SU-DHL-6 (cell line): Measurements from ENCODE around the gene EFCAB6.

Experiments used
- H2AFZ ChIP-seq: fragments of 200-600 bp; sonication (generic); 2 replicates; pipeline ENCODE4 v1.6.1; 2014; ENCODE audit warnings: low read depth, mild to moderate bottlenecking, moderate library complexity, mixed read lengths, antibody characterized with exemption, low read length; ENCODE audit not compliant: severe bottlenecking
- H3F3A ChIP-seq: fragments of 200-600 bp; shearing (Covaris generic); 2 replicates; pipeline ENCODE4 v1.6.0; 2016; ENCODE audit warnings: antibody characterized with exemption, mild to moderate bottlenecking; ENCODE audit not compliant: insufficient read depth
- H3K27ac ChIP-seq: fragments of 200-600 bp; sonication (generic); 2 replicates; pipeline ENCODE4 v1.5.1; 2016; ENCODE audit warnings: low read depth, mild to moderate bottlenecking, low read length, moderate library complexity, mixed read lengths
- H3K27me3 ChIP-seq: fragments of 200-600 bp; sonication (generic), shearing (Covaris generic); 2 replicates; pipeline ENCODE4 v1.6.0; 2014; ENCODE audit warnings: mild to moderate bottlenecking, low read length
- H3K36me3 ChIP-seq: fragments of 200-600 bp; sonication (generic); 2 replicates; pipeline ENCODE4 v1.6.1; 2014; ENCODE audit warnings: mild to moderate bottlenecking, low read length, mixed read lengths
- H3K4me2 ChIP-seq: fragments of 300-600, 200-600 bp; shearing (Covaris generic), sonication (generic); 2 replicates; pipeline ENCODE4 v1.6.0; 2014; ENCODE audit warnings: low read length, low read depth, mild to moderate bottlenecking; ENCODE audit not compliant: poor library complexity, severe bottlenecking
- H3K4me3 ChIP-seq: fragments of 200-600 bp; sonication (generic); 2 replicates; pipeline ENCODE4 v1.5.1; 2014; ENCODE audit warnings: antibody characterized with exemption, low read length, mild to moderate bottlenecking, mixed read lengths; ENCODE audit not compliant: insufficient read depth, poor library complexity, severe bottlenecking
- H3K79me2 ChIP-seq: fragments of 200-600 bp; sonication (generic); 2 replicates; pipeline ENCODE4 v1.6.1; 2014; ENCODE audit warnings: mild to moderate bottlenecking, low read length, moderate library complexity; ENCODE audit not compliant: insufficient read depth
- H3K9ac ChIP-seq: fragments of 200-600 bp; sonication (generic); 2 replicates; pipeline ENCODE4 v1.7.0; 2014; ENCODE audit warnings: mild to moderate bottlenecking, low read length
- H3K9me2 ChIP-seq: fragments of 200-600 bp; sonication (generic); replicated peaks from 2 replicates; pipeline ENCODE4 v1.6.1; 2014; ENCODE audit warnings: low read length; ENCODE audit not compliant: insufficient read depth
- H3K9me3 ChIP-seq: fragments of 200-600 bp; sonication (generic); 2 replicates; pipeline ENCODE4 v1.6.1; 2014; ENCODE audit warnings: low read length, mixed read lengths; ENCODE audit not compliant: insufficient read depth
- H4K20me1 ChIP-seq: fragments of 200-600 bp; sonication (generic); 2 replicates; pipeline ENCODE4 v1.6.1; 2014; ENCODE audit warnings: low read depth, mild to moderate bottlenecking, antibody characterized with exemption, low read length, moderate library complexity, mixed read lengths
- CTCF ChIP-seq: fragments of 200-600 bp; sonication (generic); IDR thresholded peaks from one replicate; pipeline ENCODE4 v1.5.1; 2017; ENCODE audit warnings: antibody characterized with exemption, mild to moderate bottlenecking, low read length, moderate library complexity; ENCODE audit not compliant: insufficient read depth, poor library complexity, severe bottlenecking
- EZH2phosphoT487 ChIP-seq: fragments of 200-600 bp; sonication (generic), shearing (Covaris generic); conservative IDR thresholded peaks from 2 replicates; pipeline ENCODE4 v1.6.1; 2018; ENCODE audit warnings: mild to moderate bottlenecking, antibody characterized with exemption, low read length, moderate library complexity, mixed read lengths

The EFCAB6 gene

GRCh38 chr22:43509337-43509736, 302.8 kb downstream of the EFCAB6 start:
- H4K20me1 ChIP-seq, result no peaks in the 10 kb centered on the region
- no peaks in the 10 kb centered on the region for H3K9me3 ChIP-seq
- no peaks in the 10 kb centered on the region for H3K36me3 ChIP-seq
- H3K4me3 ChIP-seq, result no peak overlapping the region
- H3F3A ChIP-seq, result no peaks in the 10 kb centered on the region
- no peaks in the 10 kb centered on the region for H3K9me2 ChIP-seq
- TF ChIP-seq EZH2phosphoT487, result no peak
- no peak for TF ChIP-seq CTCF
- H3K27ac ChIP-seq, result no peak overlapping the region
- no peak overlapping the region for H3K9ac ChIP-seq
- no peak overlapping the region for H3K4me2 ChIP-seq
- H3K79me2 ChIP-seq, result no peaks in the 10 kb centered on the region
- H2AFZ ChIP-seq, result no peak overlapping the region
- no peaks in the 10 kb centered on the region for H3K27me3 ChIP-seq

- H3K9me3 ChIP-seq, result no peaks in the 10 kb centered on the region
- H3F3A ChIP-seq, result no peaks in the 10 kb centered on the region
- no peak overlapping the region for H2AFZ ChIP-seq
- no peaks in the 10 kb centered on the region for H3K27me3 ChIP-seq
- H3K79me2 ChIP-seq, result no peaks in the 10 kb centered on the region
- H3K9ac ChIP-seq, result no peak overlapping the region
- no peaks in the 10 kb centered on the region for H3K9me2 ChIP-seq
- no peak overlapping the region for H3K27ac ChIP-seq
- H3K36me3 ChIP-seq, result no peaks in the 10 kb centered on the region
- H3K4me3 ChIP-seq, result no peak overlapping the region
- H4K20me1 ChIP-seq, result no peaks in the 10 kb centered on the region
- TF ChIP-seq EZH2phosphoT487 (no peak), CTCF (no peak)
- H3K4me2 ChIP-seq, result no peak overlapping the region
Measured at GRCh38 chr22:43508489-43508888, 303.6 kb downstream of the EFCAB6 start.

- H3K9ac ChIP-seq, result no peak overlapping the region
Measured at GRCh38 chr22:43507235-43507634, 304.9 kb downstream of the EFCAB6 start.

More at GRCh38 chr22:43507235-43507634, 304.9 kb downstream of the EFCAB6 start:
- Histone ChIP-seq H3K4me2 (no peak overlapping the region), H3K9me2 (no peaks in the 10 kb centered on the region), H3K36me3 (no peaks in the 10 kb centered on the region), H3F3A (no peaks in the 10 kb centered on the region), H3K9me3 (no peaks in the 10 kb centered on the region), H3K4me3 (no peak overlapping the region), H2AFZ (no peak overlapping the region), H3K27ac (no peak overlapping the region), H3K27me3 (no peaks in the 10 kb centered on the region), H3K79me2 (no peaks in the 10 kb centered on the region), H4K20me1 (no peaks in the 10 kb centered on the region)
- TF ChIP-seq CTCF, result no peak
